ENCODE data around the gene APBA3.
A peak's percentile ranks its signal among the peaks of the same experiment; 100 is the strongest.

Gene APBA3
- long read RNA-seq, donor 1, transcript APBA3-201 (11 exons, 2,075 nt) = major isoform, 6 of 8 reads
- long read RNA-seq, donor 1, partial matches to known transcripts = 0 of 8 reads
- long read RNA-seq, donor 1, other reads (novel, unspliced or antisense) = 0 of 8 reads
- long read RNA-seq, donor 2, partial matches to known transcripts = 0 of 3 reads
- long read RNA-seq, donor 2, other reads (novel, unspliced or antisense) = 0 of 3 reads
- long read RNA-seq, donor 3, partial matches to known transcripts = 0 of 2 reads
- long read RNA-seq, donor 3, other reads (novel, unspliced or antisense) = 0 of 2 reads
- long read RNA-seq, donor 4, partial matches to known transcripts = 0 of 4 reads
- long read RNA-seq, donor 4, other reads (novel, unspliced or antisense) = 0 of 4 reads
- long read RNA-seq, donor 5, partial matches to known transcripts = 0 of 6 reads
- long read RNA-seq, donor 5, other reads (novel, unspliced or antisense) = 0 of 6 reads
- long read RNA-seq, donor 6, partial matches to known transcripts = 0 of 3 reads
- long read RNA-seq, donor 6, other reads (novel, unspliced or antisense) = 0 of 3 reads
- long read RNA-seq, donor 7 = 0 reads
- long read RNA-seq, donor 8, full-length matches to known transcripts = 5 of 5 reads
- long read RNA-seq, donor 8, partial matches to known transcripts = 0 of 5 reads
- long read RNA-seq, donor 8, other reads (novel, unspliced or antisense) = 0 of 5 reads

DNA sequence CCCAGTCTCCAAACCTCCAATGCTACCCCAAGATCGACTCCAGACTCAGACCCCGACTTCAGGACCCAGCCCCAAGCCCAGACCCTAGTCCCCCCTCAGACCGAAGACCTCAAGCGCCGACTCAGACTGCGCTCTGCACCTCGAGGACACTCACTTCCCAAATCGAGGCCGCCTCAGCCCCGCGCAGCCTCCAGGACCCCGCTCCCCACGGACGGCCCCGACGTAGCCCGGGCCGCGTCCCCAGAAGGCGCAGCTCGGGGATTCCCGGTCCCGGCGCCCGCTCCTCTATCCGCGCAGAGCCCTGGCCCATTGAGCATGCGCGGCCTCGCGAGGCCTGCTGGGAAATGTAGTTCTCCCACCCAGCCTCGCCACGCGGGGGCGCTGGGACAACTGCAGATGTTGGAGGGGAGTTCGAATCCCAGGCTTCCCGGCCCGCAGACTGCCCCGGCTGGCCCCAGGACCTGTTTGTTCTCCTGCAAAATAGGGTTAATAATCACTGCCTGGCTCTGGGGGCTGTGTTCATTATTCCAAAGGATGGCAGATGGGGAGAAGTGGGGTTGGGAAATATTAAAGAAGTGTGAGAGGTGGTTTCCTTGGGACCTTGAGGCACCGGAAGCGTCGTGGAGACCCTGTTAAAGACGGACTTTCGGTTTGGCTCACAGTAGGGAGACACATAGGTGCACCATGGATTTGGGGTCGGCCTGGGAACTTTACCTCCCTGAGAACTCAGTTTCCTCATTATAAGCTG is at the start of gene APBA3:
Gene APBA3 (minus strand): TSS at position 311 of the 748 bp plus-strand sequence. CDS start 1,428 bp downstream, outside the sequence.
- peak; percentile 90 for DNase-seq

GRCh38 chr19:3810708-3811355 is 49.3 kb upstream of the APBA3 start:
- DNase-seq = no peak

GRCh38 chr19:3809881-3810707 is 48.6 kb upstream of the APBA3 start:
- no peak for DNase-seq

- DNase-seq = no peak
These were observed 47.1 kb upstream of the APBA3 start for GRCh38 chr19:3808420-3809143.

GRCh38 chr19:3807574-3808354 is 46.3 kb upstream of the APBA3 start:
- no peak for DNase-seq

DNA sequence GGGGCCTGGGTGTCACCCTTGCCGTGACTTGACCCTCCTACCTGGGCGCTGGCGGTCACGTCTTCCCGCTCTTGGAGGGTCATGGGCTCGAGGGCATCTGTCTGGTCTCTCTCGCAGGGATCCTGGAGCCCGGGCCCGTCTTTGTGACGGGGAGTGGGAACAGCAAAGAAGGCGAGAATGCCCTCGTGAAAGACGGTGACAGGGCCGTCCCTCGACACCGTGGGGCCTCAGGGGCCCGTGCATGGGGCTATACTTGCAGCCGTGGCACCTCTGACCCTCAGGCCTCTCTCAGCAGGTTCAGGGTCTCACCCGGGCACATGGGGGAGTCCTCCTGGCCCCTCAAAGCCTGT is 45.6 kb upstream of the APBA3 start:
- no peak for DNase-seq

GRCh38 chr19:3805859-3806258 is 44.4 kb upstream of the APBA3 start:
- no peak for DNase-seq

DNA sequence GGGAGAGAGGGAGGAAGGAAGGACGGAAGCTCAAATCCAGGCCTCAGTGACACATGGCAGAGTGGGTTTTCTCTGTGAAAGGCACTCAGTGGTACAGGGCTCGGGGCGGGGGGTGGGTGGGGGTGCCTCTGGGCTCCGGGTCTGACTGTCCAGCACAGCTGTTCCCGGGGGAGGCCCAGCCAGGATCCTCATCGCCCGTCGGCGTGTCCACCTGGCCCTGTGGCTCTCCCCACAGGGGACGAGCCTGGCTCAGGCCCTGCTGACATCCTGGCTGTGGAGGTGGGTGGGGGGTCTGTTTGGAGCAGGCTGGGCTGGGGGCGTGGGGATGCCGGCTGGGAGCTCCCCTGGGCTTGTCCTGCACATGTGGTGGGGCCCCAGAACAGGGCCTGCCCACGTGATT is 42.9 kb upstream of the APBA3 start:
- DNase-seq = no peak

DNA sequence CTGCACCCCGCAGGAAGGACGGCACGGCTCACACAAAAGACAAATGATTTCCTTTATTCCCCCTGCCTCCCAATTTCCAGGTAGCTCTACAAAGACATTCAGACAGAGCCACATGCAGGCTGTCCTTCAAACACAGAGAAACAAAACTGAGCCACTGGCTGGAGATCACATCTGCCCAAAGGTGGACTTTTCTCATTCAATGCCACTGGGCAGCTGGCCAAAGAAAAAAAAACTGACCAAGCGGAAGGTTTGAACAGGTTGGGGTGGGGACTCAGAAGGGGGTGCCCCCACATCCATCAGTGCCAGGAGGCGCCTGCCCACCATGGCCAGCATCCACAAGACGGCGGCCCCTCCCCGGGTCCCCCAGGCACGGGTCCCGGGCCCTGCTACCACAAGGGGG is 42.5 kb upstream of the APBA3 start:
- no peak for DNase-seq

GRCh38 chr19:3803114-3803888 is 41.8 kb upstream of the APBA3 start:
- DNase-seq = no peak

- DNase-seq = peak; percentile 50
These were observed 40.1 kb upstream of the APBA3 start for GRCh38 chr19:3801412-3802096.

DNA sequence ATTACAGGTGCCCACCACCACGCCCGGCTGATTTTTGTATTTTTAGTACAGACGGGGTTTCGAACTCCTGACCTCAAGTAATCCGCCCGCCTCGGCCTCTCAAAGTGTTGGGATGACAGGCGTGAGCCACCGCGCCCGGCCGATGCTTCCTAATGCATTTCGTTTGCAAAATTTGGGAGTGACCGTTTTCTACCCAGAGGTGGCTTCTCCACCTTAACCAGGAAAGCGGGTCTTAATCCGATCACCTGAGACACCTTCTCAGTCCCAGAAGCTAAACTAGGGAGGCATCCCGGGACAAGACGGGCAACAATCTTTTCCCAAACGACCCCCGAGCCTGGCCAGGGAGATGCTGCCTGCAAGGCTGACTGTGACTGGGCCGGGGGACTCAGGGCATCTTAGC is 39.5 kb upstream of the APBA3 start:
- DNase-seq = no peak

DNA sequence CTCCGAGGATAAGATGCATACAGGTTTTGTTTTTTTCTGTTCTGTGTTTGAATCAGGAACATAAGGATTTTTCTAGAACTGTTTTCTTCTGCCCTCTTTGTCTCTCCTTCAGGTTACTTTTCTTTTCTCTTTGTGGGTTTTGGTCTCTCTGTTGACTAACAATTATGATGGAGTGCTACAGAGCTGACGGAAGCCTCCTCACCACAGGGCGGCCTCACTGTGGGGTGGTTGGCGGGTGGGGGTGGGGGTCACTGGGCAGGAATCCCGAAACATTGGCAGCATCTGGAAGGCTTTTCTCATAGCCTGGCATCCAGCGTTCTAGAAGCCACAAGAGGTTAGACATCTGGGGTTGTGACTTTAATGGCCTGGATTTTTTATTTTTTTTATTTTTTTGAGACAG is 36.6 kb upstream of the APBA3 start:
- no peak for DNase-seq

- no peak for DNase-seq
These were observed 34.9 kb upstream of the APBA3 start for GRCh38 chr19:3796358-3796757.

DNA sequence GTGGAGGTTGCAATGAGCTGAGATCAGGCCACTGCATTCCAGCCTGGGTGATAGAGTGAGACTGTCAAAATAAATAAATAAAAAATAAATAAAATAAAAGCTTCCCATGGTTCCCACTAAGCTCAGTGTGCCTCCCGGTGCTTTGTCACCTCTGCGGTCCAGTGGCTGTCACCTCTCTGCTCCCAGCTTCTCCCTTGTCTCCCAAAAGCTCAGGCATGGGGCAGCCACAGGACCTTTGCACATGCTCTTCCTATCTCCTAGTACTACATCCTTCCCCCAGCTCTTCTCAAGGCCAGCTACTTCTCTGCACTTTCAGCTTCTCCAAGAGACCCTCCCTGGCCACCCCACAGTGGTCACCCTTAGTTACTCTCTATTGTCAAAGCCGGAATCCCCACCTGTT is 32.3 kb upstream of the APBA3 start:
- DNase-seq = no peak

- no peak for DNase-seq
These were observed 30.6 kb upstream of the APBA3 start for GRCh38 chr19:3792114-3792513.

GRCh38 chr19:3790941-3791340 is 29.4 kb upstream of the APBA3 start:
- no peak for DNase-seq

- DNase-seq = no peak
These were observed 28.8 kb upstream of the APBA3 start for GRCh38 chr19:3790209-3790734.

All from right kidney (tissue), 9 donors.